ENCODE results near the gene RPL11. TPM values are rescaled to one million over a fixed set of nuclear protein-coding genes. Genes with fewer than 3 reads are reported as not detected.

RPL11 gene
- total and polyA plus RNA-seq, 10 donors, result 864 to 6,089 (median 1,132) TPM

- no peaks in the 10 kb centered on the region for H3K36me3 ChIP-seq
- intact Hi-C loops (cut with DNase I; ENCODE audit: low total_unique reads), result no loop called here
- no peaks in the 10 kb centered on the region for H3K9me3 ChIP-seq
- peaks cover 0 to 15% (median 0%) of the 10 kb centered on the region in 7 donors for H3K27me3 ChIP-seq (replicated peaks in 1 of 7)
- no peak for TF ChIP-seq CTCF (IDR thresholded peaks at IDR 0.05 in 8 of 11, conservative IDR thresholded peaks at IDR 0.05 in 3 of 11)
- no peak for TF ChIP-seq POLR2A (IDR thresholded peaks at IDR 0.05)
- TF ChIP-seq POLR2AphosphoS5 (IDR thresholded peaks at IDR 0.05), result no peak
- WGBS, 5 donors, result 67 to 74% (median 69%) methylated on average over 10 of the region's 10 CpGs
- no peak for DNase-seq
- no peak overlapping the region for H3K27ac ChIP-seq
- H3K4me1 ChIP-seq, result no peaks in the 10 kb centered on the region
- H3K4me3 ChIP-seq, result no peak overlapping the region
These were observed 41.1 kb upstream of the RPL11 start for GRCh38 chr1:23650344-23650990.

GRCh38 chr1:23651069-23651808 is 40.4 kb upstream of the RPL11 start:
- intact Hi-C loops (cut with DNase I; ENCODE audit: low total_unique reads), result no loop called here
- Histone ChIP-seq H3K27ac (no peak overlapping the region), H3K36me3 (no peaks in the 10 kb centered on the region), H3K9me3 (no peaks in the 10 kb centered on the region), H3K4me3 (no peak overlapping the region), H3K4me1 (no peaks in the 10 kb centered on the region), H3K27me3 (replicated peaks in 1 of 7) (peaks cover 0 to 15% (median 0%) of the 10 kb centered on the region in 7 donors)
- TF ChIP-seq CTCF (IDR thresholded peaks at IDR 0.05 in 8 of 11, conservative IDR thresholded peaks at IDR 0.05 in 3 of 11), result no peak
- TF ChIP-seq POLR2A (IDR thresholded peaks at IDR 0.05), result no peak
- TF ChIP-seq POLR2AphosphoS5 (IDR thresholded peaks at IDR 0.05), result no peak
- peak; percentile 20 for DNase-seq
- 59 to 82% (median 76%) methylated on average over 7 of the region's 7 CpGs for WGBS, 5 donors

- intact Hi-C loops (cut with DNase I; ENCODE audit: low total_unique reads), result no loop called here
- 50 to 60% (median 59%) methylated on average over 7 of the region's 7 CpGs for WGBS, 5 donors
- TF ChIP-seq CTCF (IDR thresholded peaks at IDR 0.05 in 8 of 11, conservative IDR thresholded peaks at IDR 0.05 in 3 of 11), result peak in 10 of 11 experiments; percentile 17 to 79 (median 62)
- TF ChIP-seq POLR2AphosphoS5 (IDR thresholded peaks at IDR 0.05), result no peak
- TF ChIP-seq POLR2A (IDR thresholded peaks at IDR 0.05), result no peak
These were observed 33.8 kb upstream of the RPL11 start for GRCh38 chr1:23657659-23658275.

GRCh38 chr1:23660671-23661070 is 30.9 kb upstream of the RPL11 start:
- H3K4me3 ChIP-seq, result no peak overlapping the region
- peaks cover 0 to 4% (median 0%) of the 10 kb centered on the region in 6 donors for H3K4me1 ChIP-seq
- TF ChIP-seq CTCF (IDR thresholded peaks at IDR 0.05 in 8 of 11, conservative IDR thresholded peaks at IDR 0.05 in 3 of 11), result no peak
- no peak for TF ChIP-seq POLR2A (IDR thresholded peaks at IDR 0.05)
- TF ChIP-seq POLR2AphosphoS5 (IDR thresholded peaks at IDR 0.05), result no peak
- intact Hi-C loops (cut with DNase I; ENCODE audit: low total_unique reads), result no loop called here
- H3K27me3 ChIP-seq (replicated peaks in 1 of 7), result no peaks in the 10 kb centered on the region
- DNase-seq, result peak; percentile 20
- H3K9me3 ChIP-seq, result no peaks in the 10 kb centered on the region
- H3K36me3 ChIP-seq, result no peaks in the 10 kb centered on the region
- WGBS, 5 donors, result 81 to 94% (median 86%) methylated on average over 9 of the region's 9 CpGs
- H3K27ac ChIP-seq, result no peak overlapping the region

More at GRCh38 chr1:23657659-23658275, 33.8 kb upstream of the RPL11 start:
- Histone ChIP-seq H3K27ac (no peak overlapping the region), H3K4me3 (no peak overlapping the region), H3K27me3 (replicated peaks in 1 of 7) (peaks cover 0 to under 1% (median 0%) of the 10 kb centered on the region in 7 donors), H3K36me3 (no peaks in the 10 kb centered on the region), H3K9me3 (no peaks in the 10 kb centered on the region), H3K4me1 (no peaks in the 10 kb centered on the region)
- DNase-seq, result no peak
